GM12878 (cell line): Measurements from ENCODE around the gene PMM2. TPM values are rescaled to one million over a fixed set of nuclear protein-coding genes. Genes with fewer than 3 reads are reported as not detected.

Experiments
- ASH2L ChIP-seq: fragments of 300-600, 200-600 bp; sonication (generic); IDR thresholded peaks from 2 replicates; pipeline ENCODE4 v1.6.1; 2017; ENCODE audit warnings: low read depth, mild to moderate bottlenecking, borderline replicate concordance
- BMI1 ChIP-seq: fragments of 450-650 bp; IDR thresholded peaks from 2 replicates; pipeline ENCODE4 v1.6.1; 2016; ENCODE audit warnings: mild to moderate bottlenecking, moderate library complexity, borderline replicate concordance
- CBX3 ChIP-seq: fragments of 200-600 bp; sonication (generic); IDR thresholded peaks from 2 replicates; pipeline ENCODE4 v1.6.1; 2016; ENCODE audit warnings: low read depth, borderline replicate concordance
- CBX5 ChIP-seq: sonication (generic); IDR thresholded peaks from 2 replicates; pipeline ENCODE4 v1.6.1; 2016; ENCODE audit warnings: low read depth, moderate library complexity, mild to moderate bottlenecking, inconsistent platforms
- CHD2 ChIP-seq: IDR thresholded peaks from 2 replicates; pipeline ENCODE4 v1.6.1; 2011; ENCODE audit warnings: low read depth, low read length, improper control_type of control experiment, borderline replicate concordance
- CUX1 ChIP-seq: IDR thresholded peaks from 2 replicates; pipeline ENCODE4 v1.6.1; 2012; ENCODE audit warnings: improper control_type of control experiment, low read depth, low read length; ENCODE audit not compliant: insufficient replicate concordance
- EZH2 ChIP-seq: IDR thresholded peaks from 2 replicates; pipeline ENCODE4 v1.6.1; 2012; ENCODE audit warnings: low read depth, mild to moderate bottlenecking, control low read depth, inconsistent platforms, low read length, borderline replicate concordance; ENCODE audit not compliant: control insufficient read depth
- GATAD2B ChIP-seq: fragments of 450-650 bp; conservative IDR thresholded peaks from 2 replicates; pipeline ENCODE4 v1.6.1; 2017; ENCODE audit warnings: low read depth, mild to moderate bottlenecking, moderate library complexity
- HCFC1 ChIP-seq: fragments of 150-350 bp; IDR thresholded peaks from 2 replicates; pipeline ENCODE4 v1.6.1; 2014; ENCODE audit warnings: low read length
- IRF5 ChIP-seq: fragments of 450-650 bp; IDR thresholded peaks from 2 replicates; pipeline ENCODE4 v1.6.1; 2017; ENCODE audit warnings: borderline replicate concordance
- MTA2 ChIP-seq: fragments of 450-650 bp; IDR thresholded peaks from 2 replicates; pipeline ENCODE4 v1.6.1; 2016; ENCODE audit warnings: low read depth, mild to moderate bottlenecking, moderate library complexity
- NKRF ChIP-seq: fragments of 450-650 bp; conservative IDR thresholded peaks from 2 replicates; pipeline ENCODE4 v1.6.1; 2017; ENCODE audit warnings: mild to moderate bottlenecking, moderate library complexity
- NRF1 ChIP-seq: conservative IDR thresholded peaks from 2 replicates; pipeline ENCODE4 v1.6.1; 2011; ENCODE audit warnings: mild to moderate bottlenecking, low read depth, low read length, improper control_type of control experiment
- RUNX3 ChIP-seq: IDR thresholded peaks from 2 replicates; pipeline ENCODE4 v1.6.1; 2012; ENCODE audit warnings: low read length, inconsistent platforms
- SIX5 ChIP-seq: IDR thresholded peaks from 2 replicates; pipeline ENCODE4 v1.6.1; 2011; ENCODE audit warnings: mild to moderate bottlenecking, low read depth, low read length, moderate library complexity; ENCODE audit not compliant: severe bottlenecking
- SKIL ChIP-seq: fragments of 450-650 bp; IDR thresholded peaks from 2 replicates; pipeline ENCODE4 v1.6.1; 2017; ENCODE audit warnings: mild to moderate bottlenecking, low read depth, inconsistent platforms; ENCODE audit not compliant: poor library complexity, severe bottlenecking
- SPI1 ChIP-seq: IDR thresholded peaks from 2 replicates; pipeline ENCODE4 v1.6.1; 2011; ENCODE audit warnings: low read depth, mild to moderate bottlenecking, low read length, moderate library complexity, borderline replicate concordance; ENCODE audit not compliant: insufficient read depth
- TCF12 ChIP-seq: IDR thresholded peaks from 2 replicates; pipeline ENCODE4 v1.6.1; 2011; ENCODE audit warnings: low read depth, mild to moderate bottlenecking, low read length
- ZNF622 ChIP-seq: fragments of 450-650 bp; IDR thresholded peaks from 2 replicates; pipeline ENCODE4 v1.6.1; 2017; ENCODE audit warnings: mild to moderate bottlenecking, inconsistent platforms
- polyA plus RNA-seq, 11 experiments: library from polyadenylated mRNA; depleted of rRNA in 4 of 11; unstranded in 6 of 11; stranded (reverse) in 5 of 11; fragments of >200 nt; fragmentation: Nextera tagmentation in 4 of 11; fragmentation: Illumina TruSeq in 1 of 11; extraction: Ambion mirVana in 4 of 11; extraction: Trizol in 1 of 11; gene quantifications; 1 replicate in 1 of 11; 2 replicates in 10 of 11; pipeline versions ENCODE4 v1.2.1 to v1.2.3, GENCODE V29; 2011 to 2016; ENCODE audit warnings: inconsistent platforms in 2 of 11, missing spikeins in 2 of 11, low read depth in 1 of 11
- total RNA-seq, 4 experiments: library from RNA; depleted of rRNA in 3 of 4; stranded (reverse); fragments of >200 nt in 3 of 4; fragmentation: Illumina TruSeq in 1 of 4; extraction: Trizol in 1 of 4; gene quantifications; 2 replicates each; pipeline versions ENCODE4 v1.2.1 to v1.2.3, GENCODE V29; 2013 to 2021

Gene PMM2
- total and polyA plus RNA-seq, 10 of the 15 experiments (the other 5 are each of a cell fraction or from before 2014, with no cell fraction given), result 22.6 to 69.4 (median 52.3) TPM

GRCh38 chr16:8797364-8798173 lies at the start of gene PMM2, which contains the start of gene TMEM186 (continued):
- no peak for TF ChIP-seq CBX5
- no peak for TF ChIP-seq SPI1
- TF ChIP-seq GATAD2B, result peak; percentile 84
- peak; percentile 61; the same call in 1 of the 2 replicates for TF ChIP-seq BMI1
- TF ChIP-seq CHD2, result peak; percentile 73
- TF ChIP-seq ZNF622, result no peak
- TF ChIP-seq RUNX3, result peak; percentile 77
- TF ChIP-seq EZH2, result no peak
- TF ChIP-seq ASH2L, result no peak
- TF ChIP-seq HCFC1, result peak; percentile 91
- TF ChIP-seq NKRF, result peak; percentile 98
- peak; percentile 79 for TF ChIP-seq SIX5
- TF ChIP-seq CUX1, result no peak
- TF ChIP-seq NRF1, result no peak
- no peak for TF ChIP-seq CBX3
- TF ChIP-seq MTA2, result no peak; the same call in 1 of the 2 replicates
- no peak for TF ChIP-seq TCF12
- no peak for TF ChIP-seq SKIL
- no peak for TF ChIP-seq IRF5
